Measurements from ENCODE around the gene SRRM4.

SRRM4 gene

GRCh38 chr12:119118625-119119024, 137.3 kb downstream of the SRRM4 start:
- TF ChIP-seq PKNOX1 (IDR thresholded peaks at IDR 0.05) (no peak), ARNT (IDR thresholded peaks at IDR 0.05) (no peak), NFRKB (IDR thresholded peaks at IDR 0.05) (no peak), SP1 (IDR thresholded peaks at IDR 0.05) (no peak), CTBP1 (IDR thresholded peaks at IDR 0.05; ENCODE audit: borderline replicate concordance) (no peak), FOXK2 (IDR thresholded peaks at IDR 0.05) (no peak)
- CTCF ChIA-PET, result no interaction called here
- POLR2A ChIA-PET, result no interaction called here
- DNase-seq (ENCODE audit: extremely low spot score), result no peak

- TF ChIP-seq HDGF (IDR thresholded peaks at IDR 0.05; ENCODE audit: borderline replicate concordance), result no peak
- no peak for TF ChIP-seq ZNF384 (IDR thresholded peaks at IDR 0.05)
- no peak for TF ChIP-seq L3MBTL2 (conservative IDR thresholded peaks at IDR 0.05)
- TF ChIP-seq ELF4 (IDR thresholded peaks at IDR 0.05), result no peak
- no peak for TF ChIP-seq BHLHE40 (IDR thresholded peaks at IDR 0.05; ENCODE audit: borderline replicate concordance)
- TF ChIP-seq CTBP1 (IDR thresholded peaks at IDR 0.05; ENCODE audit: borderline replicate concordance), result no peak
- no peak for TF ChIP-seq LEF1 (IDR thresholded peaks at IDR 0.05; ENCODE audit: borderline replicate concordance)
- TF ChIP-seq SUZ12 (IDR thresholded peaks at IDR 0.05), result no peak
- no peak for TF ChIP-seq NFRKB (IDR thresholded peaks at IDR 0.05)
- TF ChIP-seq FOXK2 (IDR thresholded peaks at IDR 0.05), result no peak
- TF ChIP-seq SP1 (IDR thresholded peaks at IDR 0.05), result no peak
- TF ChIP-seq PKNOX1 (IDR thresholded peaks at IDR 0.05), result no peak
- TF ChIP-seq FOXM1 (IDR thresholded peaks at IDR 0.05; ENCODE audit: borderline replicate concordance), result no peak
- no peak for TF ChIP-seq ARNT (IDR thresholded peaks at IDR 0.05)
- TF ChIP-seq TARDBP (IDR thresholded peaks at IDR 0.05), result no peak
- TF ChIP-seq FOXA1 (IDR thresholded peaks at IDR 0.05), result no peak
- ChIA-PET CTCF (no interaction called here), POLR2A (no interaction called here)
- DNase-seq (ENCODE audit: extremely low spot score), result no peak
Observed at GRCh38 chr12:119122047-119122446, 140.7 kb downstream of the SRRM4 start.

GRCh38 chr12:119122751-119123150, 141.4 kb downstream of the SRRM4 start:
- ChIA-PET CTCF (no interaction called here), POLR2A (no interaction called here)
- TF ChIP-seq FOXM1 (IDR thresholded peaks at IDR 0.05; ENCODE audit: borderline replicate concordance) (no peak), ELF4 (IDR thresholded peaks at IDR 0.05) (no peak), FOXA1 (IDR thresholded peaks at IDR 0.05) (no peak), ARNT (IDR thresholded peaks at IDR 0.05) (no peak), SP1 (IDR thresholded peaks at IDR 0.05) (no peak), CTBP1 (IDR thresholded peaks at IDR 0.05; ENCODE audit: borderline replicate concordance) (no peak), SUZ12 (IDR thresholded peaks at IDR 0.05) (no peak), ZNF384 (IDR thresholded peaks at IDR 0.05) (no peak), L3MBTL2 (conservative IDR thresholded peaks at IDR 0.05) (no peak), NFRKB (IDR thresholded peaks at IDR 0.05) (no peak), FOXK2 (IDR thresholded peaks at IDR 0.05) (no peak), TARDBP (IDR thresholded peaks at IDR 0.05) (no peak), LEF1 (IDR thresholded peaks at IDR 0.05; ENCODE audit: borderline replicate concordance) (no peak), HDGF (IDR thresholded peaks at IDR 0.05; ENCODE audit: borderline replicate concordance) (no peak), PKNOX1 (IDR thresholded peaks at IDR 0.05) (no peak)
- DNase-seq (ENCODE audit: extremely low spot score), result no peak

GRCh38 chr12:119128527-119128926, 147.2 kb downstream of the SRRM4 start:
- ChIA-PET CTCF (no interaction called here), POLR2A (no interaction called here)
- TF ChIP-seq BHLHE40 (IDR thresholded peaks at IDR 0.05; ENCODE audit: borderline replicate concordance) (no peak), PKNOX1 (IDR thresholded peaks at IDR 0.05) (no peak), ARNT (IDR thresholded peaks at IDR 0.05) (no peak), ELF4 (IDR thresholded peaks at IDR 0.05) (no peak), SUZ12 (IDR thresholded peaks at IDR 0.05) (no peak), ZNF384 (IDR thresholded peaks at IDR 0.05) (no peak), TARDBP (IDR thresholded peaks at IDR 0.05) (no peak), NFRKB (IDR thresholded peaks at IDR 0.05) (no peak), FOXM1 (IDR thresholded peaks at IDR 0.05; ENCODE audit: borderline replicate concordance) (no peak), SP1 (IDR thresholded peaks at IDR 0.05) (no peak), HDGF (IDR thresholded peaks at IDR 0.05; ENCODE audit: borderline replicate concordance) (no peak), L3MBTL2 (conservative IDR thresholded peaks at IDR 0.05) (no peak), FOXA1 (IDR thresholded peaks at IDR 0.05) (no peak), FOXK2 (IDR thresholded peaks at IDR 0.05) (no peak)
- DNase-seq (ENCODE audit: extremely low spot score), result no peak

- ChIA-PET POLR2A (no interaction called here), CTCF (no interaction called here)
- no peak for TF ChIP-seq L3MBTL2 (conservative IDR thresholded peaks at IDR 0.05)
- no peak for TF ChIP-seq CTBP1 (IDR thresholded peaks at IDR 0.05; ENCODE audit: borderline replicate concordance)
- TF ChIP-seq SUZ12 (IDR thresholded peaks at IDR 0.05), result no peak
- no peak for TF ChIP-seq NFRKB (IDR thresholded peaks at IDR 0.05)
- TF ChIP-seq SP1 (IDR thresholded peaks at IDR 0.05), result no peak
- no peak for TF ChIP-seq ELF4 (IDR thresholded peaks at IDR 0.05)
- no peak for TF ChIP-seq ARNT (IDR thresholded peaks at IDR 0.05)
- TF ChIP-seq ZNF384 (IDR thresholded peaks at IDR 0.05), result no peak
- TF ChIP-seq TARDBP (IDR thresholded peaks at IDR 0.05), result no peak
- TF ChIP-seq FOXM1 (IDR thresholded peaks at IDR 0.05; ENCODE audit: borderline replicate concordance), result no peak
- DNase-seq (ENCODE audit: extremely low spot score), result no peak
Observed at GRCh38 chr12:119129827-119130434, 148.6 kb downstream of the SRRM4 start.

GRCh38 chr12:119130523-119130922, 149.2 kb downstream of the SRRM4 start:
- TF ChIP-seq L3MBTL2 (conservative IDR thresholded peaks at IDR 0.05) (no peak), HDGF (IDR thresholded peaks at IDR 0.05; ENCODE audit: borderline replicate concordance) (no peak), SP1 (IDR thresholded peaks at IDR 0.05) (no peak), CTBP1 (IDR thresholded peaks at IDR 0.05; ENCODE audit: borderline replicate concordance) (no peak)
- no peak for DNase-seq (ENCODE audit: extremely low spot score)
- ChIA-PET CTCF (no interaction called here), POLR2A (no interaction called here)
